ENCODE data around the gene PRELID1. TPM values are rescaled to one million over a fixed set of nuclear protein-coding genes. Genes with fewer than 3 reads are reported as not detected.

PRELID1 gene
- total and polyA plus RNA-seq, 10 donors = 74.5 to 174 (median 128) TPM

DNA sequence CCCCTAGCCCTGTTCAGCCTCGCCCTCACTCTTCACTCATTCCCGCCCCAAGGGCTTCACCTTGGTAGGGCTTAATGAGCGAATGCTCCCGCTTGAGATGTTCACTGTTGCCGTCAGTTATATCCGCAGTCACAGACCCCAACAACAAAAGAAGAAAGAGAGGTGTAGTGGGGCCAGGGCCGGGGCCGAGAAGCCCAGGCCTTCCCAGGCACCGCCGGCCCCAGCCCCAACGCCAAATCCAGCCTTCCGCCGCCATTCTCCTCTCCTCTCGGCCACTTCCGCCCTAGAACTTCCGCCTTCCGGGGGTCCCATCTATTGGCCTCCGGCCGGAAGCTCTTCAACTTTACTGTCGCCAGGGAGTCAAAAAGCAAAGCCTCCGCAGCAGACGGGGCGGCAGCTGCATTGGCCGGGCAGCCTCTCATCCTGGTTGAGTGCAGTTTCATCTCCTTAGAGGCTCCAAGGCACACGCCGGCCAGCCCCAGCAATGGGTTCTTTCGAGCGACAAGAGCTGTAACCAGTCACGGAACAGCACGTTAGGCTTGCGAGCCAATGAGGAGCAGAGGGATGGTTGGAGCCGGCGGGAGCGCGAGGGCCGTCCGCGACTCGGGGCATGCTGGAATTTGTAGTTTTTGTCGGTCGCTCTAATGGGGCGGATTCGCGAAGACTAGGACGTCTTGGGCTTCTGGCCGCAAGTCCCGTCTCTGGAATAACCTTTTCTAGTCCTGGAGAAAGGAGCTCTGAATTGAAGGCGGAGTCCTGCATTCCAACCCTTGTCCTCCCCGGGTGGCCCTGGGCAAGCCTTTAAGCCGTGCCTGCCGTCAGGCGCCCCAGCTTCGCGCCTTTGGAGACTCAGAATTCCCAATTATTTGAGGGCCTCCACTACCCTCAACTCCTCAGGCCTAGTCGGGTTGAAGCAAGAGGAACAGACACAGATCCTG lies 48.1 kb downstream of the PRELID1 start, which contains the start of gene LMAN2:
LMAN2 (minus strand) TSS at position 277 of the 938 bp plus-strand sequence; CDS start at position 256, 21 bp downstream.
- Histone ChIP-seq H3K4me1 (peaks cover 35 to 96% (median 65%) of the 10 kb centered on the region in 6 donors), H3K27ac (peak within 1 kb of the TSS; percentile 91 to 97 (median 95)), H3K27me3 (replicated peaks in 1 of 7) (no peaks in the 10 kb centered on the region), H3K36me3 (peaks cover 0 to 37% (median 19%) of the 10 kb centered on the region in 6 donors), H3K9me3 (peaks cover 0 to 5% (median 0%) of the 10 kb centered on the region in 8 donors), H3K4me3 (peak within 1 kb of the TSS; percentile 83 to 100 (median 94))
- DNase-seq = peak; percentile 95
- WGBS, 5 donors = 8 to 12% (median 9%) methylated on average over 36 to 55 of the region's 55 CpGs
- TF ChIP-seq POLR2A (IDR thresholded peaks at IDR 0.05) = peak in 1 of 3 donors; percentile 6
- TF ChIP-seq CTCF (IDR thresholded peaks at IDR 0.05 in 8 of 11, conservative IDR thresholded peaks at IDR 0.05 in 3 of 11) = peak in 2 of 11 experiments; percentile 18 to 21
- TF ChIP-seq POLR2AphosphoS5 (IDR thresholded peaks at IDR 0.05) = peak; percentile 88 to 93 (median 91)
- intact Hi-C loops (cut with DNase I; ENCODE audit: low total_unique reads) = no loop called here

GRCh38 chr5:177353093-177353492 lies 49.5 kb downstream of the PRELID1 start:
- TF ChIP-seq CTCF (IDR thresholded peaks at IDR 0.05 in 8 of 11, conservative IDR thresholded peaks at IDR 0.05 in 3 of 11) = no peak
- H3K4me3 ChIP-seq = no peak overlapping the region
- H3K36me3 ChIP-seq = peaks cover 0 to 23% (median 10%) of the 10 kb centered on the region in 6 donors
- H3K9me3 ChIP-seq = peaks cover 0 to 5% (median 0%) of the 10 kb centered on the region in 8 donors
- WGBS, 5 donors = 41 to 75% (median 59%) methylated on average over 5 of the region's 5 CpGs
- peak; percentile 3 for DNase-seq
- intact Hi-C loops (cut with DNase I; ENCODE audit: low total_unique reads) = no loop called here
- no peaks in the 10 kb centered on the region for H3K27me3 ChIP-seq (replicated peaks in 1 of 7)
- peak overlapping the region in 2 of 8 donors; percentile 25 to 92 for H3K27ac ChIP-seq
- peaks cover 40 to 96% (median 63%) of the 10 kb centered on the region in 6 donors for H3K4me1 ChIP-seq

- Histone ChIP-seq H3K4me3 (no peak overlapping the region), H3K9me3 (peaks cover 0 to 5% (median 0%) of the 10 kb centered on the region in 8 donors), H3K27ac (peak overlapping the region in 1 of 8 donors; percentile 43), H3K36me3 (peaks cover 0 to 11% (median 6%) of the 10 kb centered on the region in 6 donors), H3K27me3 (replicated peaks in 1 of 7) (no peaks in the 10 kb centered on the region), H3K4me1 (peaks cover 40 to 96% (median 64%) of the 10 kb centered on the region in 6 donors)
- no peak for DNase-seq
- 90 to 96% (median 93%) methylated on average over 3 of the region's 3 CpGs for WGBS, 5 donors
- no peak for TF ChIP-seq POLR2AphosphoS5 (IDR thresholded peaks at IDR 0.05)
- no peak for TF ChIP-seq POLR2A (IDR thresholded peaks at IDR 0.05)
- no peak for TF ChIP-seq CTCF (IDR thresholded peaks at IDR 0.05 in 8 of 11, conservative IDR thresholded peaks at IDR 0.05 in 3 of 11)
- intact Hi-C loops (cut with DNase I; ENCODE audit: low total_unique reads) = no loop called here
These were observed 50.7 kb downstream of the PRELID1 start for GRCh38 chr5:177354256-177354655.

DNA sequence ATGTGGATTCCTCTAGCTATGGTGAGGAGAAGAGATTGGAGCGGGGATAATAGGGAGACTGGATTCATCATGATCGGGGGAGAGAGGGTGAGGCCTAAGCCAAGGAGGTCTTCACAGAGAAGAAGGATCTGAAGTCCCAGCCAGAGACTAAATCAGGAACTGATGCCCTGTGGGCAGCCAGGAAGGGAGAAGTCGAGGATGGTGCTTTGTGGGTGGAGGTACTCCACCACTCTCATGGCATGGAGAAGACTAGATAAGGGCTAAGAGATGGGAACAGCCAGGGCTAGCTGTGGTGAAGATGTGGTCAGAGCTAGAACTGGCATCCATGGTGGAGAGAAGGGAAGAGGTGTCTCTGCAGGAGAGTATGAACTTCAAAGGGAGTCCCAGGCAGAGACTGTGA lies 51.1 kb downstream of the PRELID1 start:
- Histone ChIP-seq H3K9me3 (peaks cover 0 to 5% (median 0%) of the 10 kb centered on the region in 8 donors), H3K36me3 (peaks cover 0 to 7% (median 2%) of the 10 kb centered on the region in 6 donors), H3K4me3 (no peak overlapping the region), H3K27me3 (replicated peaks in 1 of 7) (no peaks in the 10 kb centered on the region), H3K4me1 (peaks cover 40 to 96% (median 64%) of the 10 kb centered on the region in 6 donors), H3K27ac (peak overlapping the region in 1 of 8 donors; percentile 43)
- TF ChIP-seq CTCF (IDR thresholded peaks at IDR 0.05 in 8 of 11, conservative IDR thresholded peaks at IDR 0.05 in 3 of 11) (no peak), POLR2AphosphoS5 (IDR thresholded peaks at IDR 0.05) (no peak), POLR2A (IDR thresholded peaks at IDR 0.05) (no peak)
- intact Hi-C loops (cut with DNase I; ENCODE audit: low total_unique reads) = no loop called here
- 64 to 78% (median 72%) methylated on average over 3 of the region's 3 CpGs for WGBS, 5 donors
- DNase-seq = no peak
